ENCODE measurements around the gene EVI5.

EVI5 gene

DNA sequence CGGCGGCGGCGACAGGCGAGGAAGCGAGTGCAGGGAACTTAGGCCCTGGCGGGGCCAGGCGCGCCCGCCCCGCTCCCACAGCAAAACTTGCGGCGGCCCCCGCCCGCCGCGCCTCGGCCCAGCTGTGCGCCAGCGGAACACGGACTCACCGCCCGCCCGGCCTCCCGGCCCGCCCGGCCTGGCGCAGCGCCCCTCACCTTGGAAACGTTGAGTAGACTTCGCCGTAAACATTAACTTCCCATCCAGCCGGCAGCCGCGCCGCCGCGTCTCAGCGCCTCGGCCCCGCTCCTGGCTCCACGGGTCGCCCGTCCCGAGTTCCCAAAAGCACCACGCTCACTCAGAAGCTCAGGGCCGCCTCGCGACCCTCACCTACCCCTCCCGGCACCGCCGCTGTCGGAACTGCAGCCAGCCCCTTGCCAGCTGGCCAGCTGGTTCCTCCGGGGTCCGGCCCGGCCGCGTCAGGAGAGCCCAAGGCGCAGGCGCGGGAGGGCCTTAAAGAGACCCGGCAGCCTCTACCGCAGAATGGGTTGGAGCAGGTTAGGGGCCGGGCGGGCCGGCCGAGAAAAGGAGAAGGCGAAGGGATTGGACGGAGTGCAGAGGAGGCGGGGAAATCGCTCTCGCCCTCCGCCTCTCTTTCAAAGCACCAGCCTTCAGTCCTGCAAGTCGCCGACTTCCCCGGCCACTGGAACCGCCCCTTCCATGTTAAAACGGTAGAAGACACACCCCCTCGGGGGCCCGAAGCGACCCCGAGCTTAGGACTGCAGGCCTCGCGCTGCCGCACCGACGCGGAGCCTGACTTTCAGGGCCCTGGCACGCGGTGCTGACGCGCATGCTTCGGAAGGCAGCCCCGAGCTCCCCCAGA lies at the start of gene EVI5:
Gene EVI5 (minus strand): TSS at position 470 of the 862 bp plus-strand sequence. CDS start 48,562 bp downstream, outside the sequence.
- DNase-seq (ENCODE audit: low spot score) = peak; percentile 83

DNA sequence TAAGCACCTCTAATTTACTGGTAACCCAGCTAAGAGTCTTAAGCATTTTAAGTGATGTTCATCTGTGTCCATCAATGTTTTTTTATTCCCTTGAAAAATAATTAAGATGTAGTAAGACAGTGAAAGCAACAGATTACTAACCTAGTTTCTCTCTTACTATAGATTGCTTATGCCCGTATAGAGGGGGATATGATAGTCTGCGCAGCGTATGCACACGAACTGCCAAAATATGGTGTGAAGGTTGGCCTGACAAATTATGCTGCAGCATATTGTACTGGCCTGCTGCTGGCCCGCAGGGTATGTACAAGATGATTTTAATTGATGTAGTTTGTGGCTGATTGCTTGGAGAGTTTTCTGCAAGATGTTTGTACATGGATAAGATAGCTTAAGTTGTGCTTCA lies 49.7 kb upstream of the EVI5 start:
- DNase-seq (ENCODE audit: low spot score) = no peak

DNA sequence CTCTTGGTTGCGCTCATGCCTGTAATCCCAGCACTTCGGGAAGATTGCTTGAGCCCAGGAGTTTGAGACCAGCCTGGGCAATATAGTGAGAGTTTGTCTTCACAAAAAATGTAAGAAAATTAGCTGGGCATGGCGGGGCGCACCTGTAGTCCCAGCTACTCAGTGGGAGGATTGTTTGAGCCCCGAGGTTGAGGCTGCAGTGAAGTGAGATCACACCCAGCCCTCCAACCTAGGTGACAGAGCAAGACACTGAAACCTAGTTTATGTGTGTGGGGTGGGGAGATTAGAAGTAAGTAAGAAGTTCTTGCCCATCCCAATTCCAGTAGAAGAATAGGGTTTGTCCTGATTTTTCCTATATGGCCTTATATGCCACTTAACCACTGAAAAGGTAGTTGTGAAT lies 48.9 kb upstream of the EVI5 start:
- DNase-seq (ENCODE audit: low spot score) = no peak

DNA sequence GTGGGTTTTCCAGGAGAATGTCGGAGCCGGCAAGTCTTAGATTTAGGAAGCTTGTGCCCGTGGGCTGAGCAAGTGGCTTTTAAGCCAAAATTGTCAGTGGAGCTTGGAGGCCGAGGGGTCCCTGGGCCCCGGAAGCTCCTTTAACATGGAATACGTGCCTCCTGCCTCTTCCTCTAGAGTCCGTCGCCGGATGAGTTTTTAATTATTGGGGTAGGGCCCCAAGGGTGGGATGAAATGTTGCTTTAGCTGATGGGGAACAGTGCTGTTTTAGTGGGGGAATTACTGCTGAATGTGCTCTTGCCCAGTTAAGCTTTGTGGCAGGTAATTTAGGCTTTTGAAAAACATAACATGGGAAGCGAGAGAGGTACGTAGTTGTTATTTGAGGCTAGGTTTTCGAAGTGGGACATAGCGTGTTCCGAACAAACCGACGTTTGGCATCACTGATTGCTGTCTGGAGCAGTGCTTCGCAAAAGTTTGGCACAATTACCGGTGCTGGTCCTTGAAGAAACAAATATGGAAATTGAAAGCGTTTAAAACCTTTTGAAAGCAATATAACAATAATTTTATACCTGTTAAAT lies 47.7 kb upstream of the EVI5 start:
- no peak for DNase-seq (ENCODE audit: low spot score)

GRCh38 chr1:92831762-92832536 lies 47.0 kb upstream of the EVI5 start, which contains the start of gene RPL5:
RPL5 (plus strand) TSS chr1:92832040; CDS start chr1:92832115, 75 bp downstream.
- peak; percentile 81 for DNase-seq (ENCODE audit: low spot score)

DNA sequence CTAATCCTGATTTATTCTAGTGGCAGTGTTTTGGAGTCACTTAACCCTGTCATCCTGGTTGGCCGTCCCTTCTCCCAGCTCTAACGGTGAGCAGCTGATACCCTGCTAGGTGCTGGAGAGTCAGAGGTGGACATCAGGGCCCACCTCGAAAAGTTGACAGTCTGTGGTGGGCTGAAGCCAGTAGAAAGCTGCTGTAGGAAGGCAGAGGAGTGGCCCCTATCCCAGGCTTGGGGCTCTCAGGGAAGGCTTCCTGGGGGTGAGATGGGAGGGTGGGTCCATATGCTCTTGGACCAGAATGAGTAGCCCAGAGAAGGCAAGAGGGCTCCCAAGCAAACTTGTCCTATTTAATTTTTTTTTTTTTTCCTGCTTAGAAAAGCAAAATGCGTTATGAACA lies 46.5 kb upstream of the EVI5 start:
- DNase-seq (ENCODE audit: low spot score) = no peak

GRCh38 chr1:92826792-92827191 lies 41.9 kb upstream of the EVI5 start:
- no peak for DNase-seq (ENCODE audit: low spot score)

DNA sequence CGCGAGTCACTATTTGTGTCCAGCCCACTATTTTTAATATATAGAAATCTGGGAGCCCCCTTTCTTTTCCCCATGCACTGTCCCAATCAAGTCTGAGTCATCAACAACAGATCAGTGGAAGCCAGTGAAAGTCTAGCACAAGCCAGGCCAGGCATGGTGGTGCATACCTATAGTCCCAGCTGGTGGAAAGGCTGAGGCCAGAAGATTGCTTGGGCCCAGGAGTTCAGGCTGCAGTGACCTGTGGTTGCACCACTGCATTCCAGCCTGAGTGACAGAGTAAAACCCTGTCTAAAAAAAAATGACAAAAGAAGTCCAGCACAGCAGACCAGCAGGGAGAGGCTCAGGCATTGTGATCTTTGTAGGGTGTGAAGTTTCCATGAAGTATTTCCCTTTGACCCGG lies 38.0 kb upstream of the EVI5 start:
- DNase-seq (ENCODE audit: low spot score) = no peak

- DNase-seq (ENCODE audit: low spot score) = no peak
Observed at GRCh38 chr1:92820551-92820950, 35.6 kb upstream of the EVI5 start.

- no peak for DNase-seq (ENCODE audit: low spot score)
Observed at GRCh38 chr1:92820024-92820423, 35.1 kb upstream of the EVI5 start.

DNA sequence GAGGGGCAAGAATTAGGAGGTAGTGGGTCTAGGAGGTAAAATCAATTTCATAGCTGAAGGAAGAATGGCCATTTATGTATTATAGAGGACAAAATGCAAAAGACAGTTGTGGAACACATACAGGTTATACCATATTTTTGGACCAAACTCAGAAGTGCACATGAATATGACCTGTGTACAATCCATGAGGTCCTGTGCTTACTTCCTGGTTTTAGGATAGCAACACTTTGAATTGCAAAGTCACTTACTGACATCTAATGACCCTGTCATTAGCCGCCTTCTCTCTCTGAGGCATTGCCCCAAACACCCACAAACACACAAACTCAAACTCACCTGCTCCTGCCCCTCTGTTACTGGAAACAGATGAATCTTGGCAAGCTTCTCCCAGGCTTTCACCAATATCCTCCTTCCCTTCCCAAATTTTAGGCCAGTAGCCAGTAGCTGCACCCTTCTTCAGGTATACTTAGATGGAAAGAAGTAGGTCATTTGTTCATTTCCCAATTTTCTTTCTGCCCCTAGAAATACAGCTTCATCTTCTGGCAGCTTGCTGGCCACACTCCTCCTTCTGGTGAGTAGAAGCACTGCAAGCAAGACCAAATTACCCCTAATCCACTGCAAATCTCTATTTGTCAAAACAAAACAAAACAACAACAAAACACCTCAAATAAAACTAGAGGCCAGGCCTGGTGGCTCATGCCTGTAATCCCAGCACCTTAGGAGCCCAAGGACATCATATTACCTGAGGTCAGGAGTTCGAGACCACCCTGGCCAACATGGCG lies 33.3 kb upstream of the EVI5 start:
- no peak for DNase-seq (ENCODE audit: low spot score)

DNA sequence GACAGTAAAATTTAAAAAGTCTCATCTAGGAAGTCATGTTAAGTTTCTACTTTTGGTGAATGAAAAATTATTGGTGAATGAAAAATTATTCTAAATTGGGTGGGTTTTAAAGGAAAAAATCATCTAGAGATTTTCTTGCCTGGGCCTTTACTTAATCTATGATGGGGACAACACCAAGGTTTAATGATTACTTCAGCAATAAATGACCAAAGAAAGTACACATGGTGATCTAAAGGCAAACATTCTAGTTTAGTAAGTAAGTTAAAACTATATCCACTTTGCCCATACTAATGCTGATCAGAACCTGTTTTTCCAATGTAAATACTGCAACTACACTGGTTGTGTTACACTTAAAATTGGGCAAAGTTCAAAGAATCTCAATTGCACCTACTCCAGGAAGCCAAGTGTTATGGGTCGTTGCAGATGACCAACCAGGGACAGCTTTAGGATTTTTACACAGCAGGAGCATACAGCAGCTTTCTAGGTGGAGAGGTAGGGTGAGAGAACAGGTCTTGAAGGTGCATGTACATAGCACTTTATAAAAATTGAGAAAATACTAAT lies 32.3 kb upstream of the EVI5 start:
- DNase-seq (ENCODE audit: low spot score) = peak; percentile 51

GRCh38 chr1:92816732-92817131 lies 31.8 kb upstream of the EVI5 start:
- no peak for DNase-seq (ENCODE audit: low spot score)

DNA sequence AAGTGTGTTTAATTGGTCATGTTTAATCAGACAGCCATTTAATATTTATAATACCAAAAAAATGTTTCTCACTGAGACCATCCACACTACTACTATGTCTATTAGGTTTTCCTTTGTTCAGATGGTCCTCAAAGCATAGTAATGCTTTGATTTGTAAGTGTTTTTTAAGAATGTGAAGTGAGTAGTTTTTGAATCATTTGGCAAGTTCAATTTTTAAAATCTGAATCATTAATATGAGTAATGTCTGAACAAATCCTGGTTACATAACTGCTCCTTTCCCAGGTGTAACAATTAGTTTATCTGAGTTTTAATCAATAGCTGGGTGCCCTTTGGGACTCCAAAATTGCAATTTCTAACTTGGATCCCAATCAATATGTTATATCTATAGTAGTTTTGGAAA lies 23.5 kb upstream of the EVI5 start:
- DNase-seq (ENCODE audit: low spot score) = no peak

DNA sequence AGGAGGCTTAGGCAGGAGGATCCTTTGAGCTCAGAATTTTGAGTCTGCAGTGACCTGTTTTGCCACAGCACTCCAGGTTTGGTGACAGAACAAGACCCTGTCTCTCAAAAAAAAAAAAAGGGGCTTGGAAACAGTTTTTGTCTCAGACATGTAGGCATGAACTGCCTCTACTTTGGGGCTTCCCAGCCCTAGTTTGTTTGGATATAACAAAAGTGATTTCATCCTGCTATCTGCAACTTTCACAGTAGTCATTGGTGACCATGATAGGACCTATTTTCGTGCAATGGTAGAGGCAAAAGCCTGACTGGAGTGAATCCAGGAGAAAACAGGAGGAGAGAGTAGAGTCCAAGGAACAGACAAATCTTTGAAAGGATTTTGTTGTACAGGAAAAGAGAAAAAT lies 20.3 kb upstream of the EVI5 start:
- no peak for DNase-seq (ENCODE audit: low spot score)

- DNase-seq (ENCODE audit: low spot score) = peak; percentile 36
Observed at GRCh38 chr1:92804721-92805201, 19.9 kb upstream of the EVI5 start.

DNA sequence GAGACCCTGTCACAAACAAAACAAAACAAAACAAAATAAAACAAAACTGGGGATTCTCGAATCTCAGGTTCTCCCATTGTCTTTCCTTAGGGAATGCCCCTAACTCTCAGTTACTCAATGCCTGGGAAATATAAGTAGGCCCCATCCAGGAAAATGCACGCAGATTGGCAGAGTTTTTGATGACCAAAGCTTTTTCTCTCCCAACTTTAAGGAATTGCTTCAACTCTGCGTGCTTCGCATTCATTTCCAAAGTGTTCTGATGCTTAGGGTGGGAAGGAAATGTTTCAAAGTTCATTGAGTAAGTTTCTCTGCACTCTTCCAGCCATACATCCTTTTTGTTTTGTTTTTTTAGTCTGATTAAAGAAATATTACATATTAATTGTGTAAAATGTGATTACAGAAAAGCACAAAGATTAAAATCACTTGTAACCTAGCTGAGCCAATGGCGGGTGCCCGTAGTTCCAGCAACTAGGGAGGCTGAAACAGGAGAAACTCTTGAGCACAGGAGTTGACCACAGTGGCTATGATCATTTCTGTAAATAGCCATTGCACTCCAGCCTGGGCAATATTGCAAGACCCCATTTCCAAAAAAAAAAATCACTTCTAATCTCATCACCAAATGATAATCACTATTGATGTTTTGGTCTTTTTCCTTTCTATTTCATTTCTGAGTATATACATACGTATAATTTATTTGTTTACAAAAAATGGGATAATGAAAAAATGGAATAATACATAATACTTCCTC lies 18.4 kb upstream of the EVI5 start:
- no peak for DNase-seq (ENCODE audit: low spot score)

DNA sequence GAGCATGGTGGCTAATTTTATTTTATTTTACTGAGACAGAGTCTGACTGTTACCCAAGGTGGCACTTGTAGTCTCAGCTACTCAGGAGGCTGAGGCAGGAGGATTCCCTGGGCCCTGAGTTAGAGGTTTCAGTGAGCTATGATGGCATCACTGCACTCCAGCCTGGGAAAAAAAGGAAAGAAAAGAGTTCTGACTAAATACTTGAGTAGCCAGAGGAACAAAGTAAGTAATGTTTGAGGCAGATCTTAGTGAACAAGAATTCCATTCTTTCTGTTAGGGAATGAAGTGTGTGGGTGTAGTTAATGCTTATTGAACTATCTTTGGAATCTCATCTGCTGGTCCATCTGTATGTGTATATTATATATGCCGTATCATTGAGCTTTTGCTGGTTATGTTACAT lies 13.1 kb upstream of the EVI5 start:
- no peak for DNase-seq (ENCODE audit: low spot score)

DNA sequence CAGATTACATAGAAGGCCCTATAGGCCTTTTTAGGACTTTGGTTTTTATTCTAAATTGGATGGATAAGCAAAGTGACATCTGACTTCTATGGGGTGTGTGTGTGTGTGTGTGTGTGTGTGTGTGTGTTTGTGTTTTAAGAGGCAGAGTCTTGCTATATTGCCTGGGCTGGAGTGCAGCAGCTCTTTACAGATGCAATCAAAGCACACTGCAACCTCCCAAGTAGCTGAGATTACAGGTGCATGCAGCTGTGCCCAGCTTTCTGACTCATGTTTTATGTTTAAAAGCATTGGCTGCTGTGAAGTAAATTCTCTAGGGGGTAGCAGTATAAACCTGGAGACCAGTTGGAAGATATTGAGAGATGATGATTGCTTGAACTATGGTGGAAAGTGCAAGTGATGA lies 12.4 kb upstream of the EVI5 start:
- DNase-seq (ENCODE audit: low spot score) = no peak

DNA sequence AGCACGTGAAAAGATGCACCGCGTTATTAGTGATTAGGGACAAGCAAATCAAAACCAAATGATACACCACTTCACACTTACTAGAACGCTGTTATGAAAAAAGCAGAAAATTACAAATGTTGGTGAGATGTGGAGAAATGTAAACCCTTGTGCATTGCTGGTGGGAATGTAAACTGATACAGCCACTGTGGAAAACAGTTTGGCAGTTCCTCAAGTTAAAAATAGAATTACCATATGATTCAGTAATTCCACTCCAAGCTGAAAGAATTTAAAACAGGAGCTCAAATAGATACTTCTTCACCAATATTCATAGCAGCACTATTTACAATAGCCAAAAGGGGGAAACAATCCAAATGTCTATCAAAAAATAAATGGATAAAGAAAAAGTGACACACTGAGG lies 10.3 kb upstream of the EVI5 start:
- no peak for DNase-seq (ENCODE audit: low spot score)

GRCh38 chr1:92792340-92792782 lies 7.5 kb upstream of the EVI5 start:
- no peak for DNase-seq (ENCODE audit: low spot score)
